Loucy (cell line): ENCODE measurements around the gene CABLES1.

Source experiments
- EZH2phosphoT487 ChIP-seq: fragments of 200-600 bp; IDR thresholded peaks from 2 replicates; pipeline ENCODE4 v1.6.1; 2018; ENCODE audit warnings: antibody characterized with exemption, mild to moderate bottlenecking, moderate library complexity, borderline replicate concordance
- TF ChIP-seq, protein P1 (sequence below): fragments of 200-600 bp; sonication (generic); conservative IDR thresholded peaks from 2 replicates; pipeline ENCODE4 v1.5.1; 2014; ENCODE audit warnings: mild to moderate bottlenecking, antibody characterized with exemption, low read length

GRCh38 chr18:23143815-23144261 lies 8.6 kb downstream of the CABLES1 start:
- TF ChIP-seq, protein P1, sequence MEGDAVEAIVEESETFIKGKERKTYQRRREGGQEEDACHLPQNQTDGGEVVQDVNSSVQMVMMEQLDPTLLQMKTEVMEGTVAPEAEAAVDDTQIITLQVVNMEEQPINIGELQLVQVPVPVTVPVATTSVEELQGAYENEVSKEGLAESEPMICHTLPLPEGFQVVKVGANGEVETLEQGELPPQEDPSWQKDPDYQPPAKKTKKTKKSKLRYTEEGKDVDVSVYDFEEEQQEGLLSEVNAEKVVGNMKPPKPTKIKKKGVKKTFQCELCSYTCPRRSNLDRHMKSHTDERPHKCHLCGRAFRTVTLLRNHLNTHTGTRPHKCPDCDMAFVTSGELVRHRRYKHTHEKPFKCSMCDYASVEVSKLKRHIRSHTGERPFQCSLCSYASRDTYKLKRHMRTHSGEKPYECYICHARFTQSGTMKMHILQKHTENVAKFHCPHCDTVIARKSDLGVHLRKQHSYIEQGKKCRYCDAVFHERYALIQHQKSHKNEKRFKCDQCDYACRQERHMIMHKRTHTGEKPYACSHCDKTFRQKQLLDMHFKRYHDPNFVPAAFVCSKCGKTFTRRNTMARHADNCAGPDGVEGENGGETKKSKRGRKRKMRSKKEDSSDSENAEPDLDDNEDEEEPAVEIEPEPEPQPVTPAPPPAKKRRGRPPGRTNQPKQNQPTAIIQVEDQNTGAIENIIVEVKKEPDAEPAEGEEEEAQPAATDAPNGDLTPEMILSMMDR: no peak
- no peak for TF ChIP-seq EZH2phosphoT487
